ENCODE results near the gene TM7SF3.
"Not testable (repeated sequence)": the region's sequence is repeated elsewhere in the genome, so short reads cannot be mapped to it uniquely, and the experiment has no call there.

TM7SF3 gene

GRCh38 chr12:26978801-26979200 is 35.4 kb downstream of the TM7SF3 start:
- no peak for DNase-seq (ENCODE audit: low read depth)

GRCh38 chr12:26976687-26977086 is 37.5 kb downstream of the TM7SF3 start:
- DNase-seq (ENCODE audit: low read depth): no peak

GRCh38 chr12:26971963-26972362 is 42.2 kb downstream of the TM7SF3 start:
- peak; percentile 48 for DNase-seq (ENCODE audit: low read depth)

- no peak for DNase-seq (ENCODE audit: low read depth)
Observed at GRCh38 chr12:26970136-26970535, 44.0 kb downstream of the TM7SF3 start.

- no peak for DNase-seq (ENCODE audit: low read depth)
Observed at GRCh38 chr12:26966842-26967241, 47.3 kb downstream of the TM7SF3 start.

GRCh38 chr12:26963413-26963812 is 50.8 kb downstream of the TM7SF3 start:
- no peak for DNase-seq (ENCODE audit: low read depth)

- no peak for DNase-seq (ENCODE audit: low read depth)
Observed at GRCh38 chr12:26961803-26962202, 52.4 kb downstream of the TM7SF3 start.

GRCh38 chr12:26961391-26961790 is 52.8 kb downstream of the TM7SF3 start:
- not testable (repeated sequence) for DNase-seq (ENCODE audit: low read depth)

GRCh38 chr12:26954027-26954426 is 60.2 kb downstream of the TM7SF3 start:
- DNase-seq (ENCODE audit: low read depth): no peak

GRCh38 chr12:26953447-26953846 is 60.7 kb downstream of the TM7SF3 start:
- DNase-seq (ENCODE audit: low read depth): no peak

- no peak for DNase-seq (ENCODE audit: low read depth)
Observed at GRCh38 chr12:26948309-26948708, 65.9 kb downstream of the TM7SF3 start.

GRCh38 chr12:26941215-26941594 is 73.0 kb downstream of the TM7SF3 start:
- no peak for DNase-seq (ENCODE audit: low read depth)

GRCh38 chr12:26940516-26941214 is 73.5 kb downstream of the TM7SF3 start:
- no peak for DNase-seq (ENCODE audit: low read depth)

GRCh38 chr12:26939953-26940352 is 74.2 kb downstream of the TM7SF3 start:
- no peak for DNase-seq (ENCODE audit: low read depth)

- no peak for DNase-seq (ENCODE audit: low read depth)
Observed at GRCh38 chr12:26939192-26939832, 74.9 kb downstream of the TM7SF3 start.

GRCh38 chr12:26938701-26939062 is 75.5 kb downstream of the TM7SF3 start:
- peak; percentile 14 for DNase-seq (ENCODE audit: low read depth)

GRCh38 chr12:26937863-26938700 is 76.1 kb downstream of the TM7SF3 start, which contains the start of the genes FGFR1OP2 and INTS13:
TSS of gene FGFR1OP2 (plus strand) at chr12:26938470. CDS start at chr12:26954159, 15,689 bp downstream.
TSS of gene INTS13 (minus strand) at chr12:26937981. CDS start at chr12:26936803, 1,178 bp downstream.
- peak; percentile 94 for DNase-seq (ENCODE audit: low read depth)

- no peak for DNase-seq (ENCODE audit: low read depth)
Observed at GRCh38 chr12:26937443-26937862, 76.7 kb downstream of the TM7SF3 start.

GRCh38 chr12:26936559-26937442 is 77.4 kb downstream of the TM7SF3 start:
- DNase-seq (ENCODE audit: low read depth): no peak

GRCh38 chr12:26935636-26936378 is 78.4 kb downstream of the TM7SF3 start:
- no peak for DNase-seq (ENCODE audit: low read depth)

- no peak for DNase-seq (ENCODE audit: low read depth)
Observed at GRCh38 chr12:26929590-26929989, 84.6 kb downstream of the TM7SF3 start.
